Measurements from ENCODE around the gene TSKU. TPM values are rescaled to one million over a fixed set of nuclear protein-coding genes. Genes with fewer than 3 reads are reported as not detected.

Gene TSKU
- total and polyA plus RNA-seq, 2 experiments from 2014 or later: 11.7 to 31.1 TPM

GRCh38 chr11:76841923-76842452, 58.8 kb downstream of the TSKU start (continued):
- TF ChIP-seq POLR2AphosphoS5 (IDR thresholded peaks at IDR 0.05; ENCODE audit: low read depth) (no peak), ZNF462 (CRISPR knock-in tag; IDR thresholded peaks at IDR 0.05) (no peak), ETS1 (IDR thresholded peaks at IDR 0.05) (no peak)

GRCh38 chr11:76843907-76844306, 60.8 kb downstream of the TSKU start:
- no peak for ATAC-seq
- no peaks in the 10 kb centered on the region for H3K27me3 ChIP-seq (ENCODE audit: insufficient read depth)
- H3K9me2 ChIP-seq (ENCODE audit: insufficient read depth): no peaks in the 10 kb centered on the region
- no peaks in the 10 kb centered on the region for H3K36me3 ChIP-seq (ENCODE audit: insufficient read depth)
- no peak overlapping the region for H2AFZ ChIP-seq
- no peak overlapping the region for H3K4me3 ChIP-seq
- H3K27ac ChIP-seq (ENCODE audit: low read depth): no peak overlapping the region
- Mint-ChIP-seq H3K9me3 (no peaks in the 10 kb centered on the region), H3K27me3 (ENCODE audit: insufficient read depth, low read depth, poor library complexity) (peaks cover 2% of the 10 kb centered on the region), H3K27ac (no peak overlapping the region), H3K4me1 (peaks cover 7% of the 10 kb centered on the region; the same call in 2 of the 3 replicates), H3K4me3 (no peak overlapping the region), H3K36me3 (ENCODE audit: low read depth) (no peaks in the 10 kb centered on the region)
- no peaks in the 10 kb centered on the region for H3F3A ChIP-seq (replicated peaks; ENCODE audit: low read depth)
- H3K4me1 ChIP-seq (ENCODE audit: insufficient read depth): 0 out of 2 replicates have a peak, but pooled peaks cover 4% of the 10 kb centered on the region
- no peaks in the 10 kb centered on the region for H3K79me2 ChIP-seq (replicated peaks; ENCODE audit: insufficient read depth)
- no peak overlapping the region for H3K4me2 ChIP-seq
- no peak for DNase-seq (ENCODE audit: low spot score)
- no peaks in the 10 kb centered on the region for H4K20me1 ChIP-seq (replicated peaks; ENCODE audit: insufficient read depth)
- TF ChIP-seq NANOG (IDR thresholded peaks at IDR 0.05; ENCODE audit: borderline replicate concordance): no peak
- TF ChIP-seq ZNF331 (CRISPR knock-in tag; IDR thresholded peaks at IDR 0.05; ENCODE audit: low read depth): no peak
- TF ChIP-seq ZNF114 (CRISPR knock-in tag; IDR thresholded peaks at IDR 0.05): no peak
- TF ChIP-seq CREB1 (CRISPR knock-in tag; IDR thresholded peaks at IDR 0.05; ENCODE audit: low read depth): no peak
- no peak for TF ChIP-seq EZH2 (IDR thresholded peaks at IDR 0.05; ENCODE audit: low read depth, unreplicated experiment)
- no peak for TF ChIP-seq ZNF462 (CRISPR knock-in tag; IDR thresholded peaks at IDR 0.05)

Data from GM23338 (cell line).